HG03520 (cell line): ENCODE results near the gene ZNF785.
"Not testable (repeated sequence)": the region's sequence is repeated elsewhere in the genome, so short reads cannot be mapped to it uniquely, and the experiment has no call there.

Source experiments
- ATAC-seq: cut with Tn5 transposase; IDR thresholded peaks from one replicate; pipeline ENCODE4 v1.9.1; 2021; ENCODE audit warnings: mild to moderate bottlenecking, moderate library complexity; ENCODE audit not compliant: unreplicated experiment

ZNF785 gene

GRCh38 chr16:30540916-30541464, 44.5 kb downstream of the ZNF785 start:
- ATAC-seq: not testable (repeated sequence)

GRCh38 chr16:30539986-30540526, 45.4 kb downstream of the ZNF785 start:
- not testable (repeated sequence) for ATAC-seq

- no peak for ATAC-seq
These were observed 46.2 kb downstream of the ZNF785 start for GRCh38 chr16:30539000-30539964.

- not testable (repeated sequence) for ATAC-seq
These were observed 49.0 kb downstream of the ZNF785 start for GRCh38 chr16:30536391-30537024.

- peak; percentile 50 for ATAC-seq
These were observed 49.7 kb downstream of the ZNF785 start for GRCh38 chr16:30535777-30536190.

GRCh38 chr16:30535106-30535776, 50.3 kb downstream of the ZNF785 start:
- ATAC-seq: no peak

GRCh38 chr16:30534368-30535105, 51.0 kb downstream of the ZNF785 start, which contains the start of gene ZNF747:
Gene ZNF747 (minus strand): TSS chr16:30534858. CDS start chr16:30534679, 179 bp downstream.
- ATAC-seq: peak; percentile 43

GRCh38 chr16:30533748-30534367, 51.6 kb downstream of the ZNF785 start:
- ATAC-seq: peak; percentile 12

GRCh38 chr16:30533146-30533522, 52.4 kb downstream of the ZNF785 start:
- no peak for ATAC-seq

- ATAC-seq: no peak
These were observed 53.0 kb downstream of the ZNF785 start for GRCh38 chr16:30532285-30533145.
